Tibial nerve (tissue), 4 donors: ENCODE data around the gene SPON1. TPM values are rescaled to one million over a fixed set of nuclear protein-coding genes. Genes with fewer than 3 reads are reported as not detected.
"Not testable (repeated sequence)": the region's sequence is repeated elsewhere in the genome, so short reads cannot be mapped to it uniquely, and the experiment has no call there.

Source experiments
- DNase-seq, 2 donors: peaks; one replicate each; pipeline ENCODE4 v3.0.0-alpha.2; 2019; ENCODE audit warnings: low spot score in 2 of 2
- H3K27ac ChIP-seq, 4 donors: fragments of 200-600 bp; sonication (generic) in 3 of 4; one replicate each; pipeline ENCODE4 v1.5.1; 2017 to 2019; ENCODE audit warnings: mild to moderate bottlenecking in 1 of 4
- H3K27me3 ChIP-seq, 2 donors: fragments of 200-600 bp; sonication (generic) in 1 of 2; one replicate each; pipeline versions ENCODE4 v1.5.1 to v1.6.0; 2017 to 2019
- H3K36me3 ChIP-seq, 3 donors: fragments of 200-600 bp; sonication (generic); one replicate each; pipeline ENCODE4 v1.5.1; 2018 to 2019
- H3K4me1 ChIP-seq, 4 donors: fragments of 200-600 bp; sonication (generic) in 3 of 4; one replicate each; pipeline ENCODE4 v1.5.1; 2017 to 2019
- H3K4me3 ChIP-seq, 4 donors: fragments of 200-600 bp; sonication (generic) in 3 of 4; one replicate each; pipeline ENCODE4 v1.5.1; 2017 to 2019; ENCODE audit warnings: mild to moderate bottlenecking in 1 of 4, moderate library complexity in 1 of 4
- H3K9me3 ChIP-seq, 4 donors: fragments of 200-600 bp; sonication (generic) in 3 of 4; one replicate each; pipeline ENCODE4 v1.5.1; 2017 to 2019
- CTCF ChIP-seq, 5 experiments: fragments of 200-600 bp in 3 of 5; fragments of 450-650 bp in 2 of 5; sonication (generic) in 3 of 5; IDR thresholded peaks; one replicate each; pipeline ENCODE4 v1.5.1; 2016 to 2019; ENCODE audit warnings: antibody characterized with exemption in 5 of 5, mild to moderate bottlenecking in 3 of 5, moderate library complexity in 2 of 5
- EP300 ChIP-seq, 2 donors: sonication (generic); formaldehyde crosslinking; IDR thresholded peaks; one replicate each; pipeline ENCODE4 v1.6.1; 2017; ENCODE audit warnings: antibody characterized with exemption in 2 of 2, mild to moderate bottlenecking in 1 of 2
- POLR2A ChIP-seq, 2 donors: fragments of 450-650 bp; IDR thresholded peaks; one replicate each; pipeline ENCODE4 v1.6.1; 2017; ENCODE audit warnings: antibody characterized with exemption in 2 of 2, mild to moderate bottlenecking in 2 of 2, moderate library complexity in 2 of 2
- WGBS, 2 donors: methylation state at CpG; one replicate each; pipeline ENCODE4 v1.1.5; 2018; 5-methylcytosine and 5-hydroxymethylcytosine counted together
- total RNA-seq, 4 donors: library from RNA; depleted of rRNA; stranded (reverse); fragments of >200 nt; gene quantifications; one replicate each; pipeline ENCODE4 v1.1.0, GENCODE V29; 2016

Gene SPON1
- total RNA-seq, 4 donors from 2014 or later, result 13.5 to 33.9 (median 30.2) TPM

- TF ChIP-seq CTCF (IDR thresholded peaks at IDR 0.05) (no peak), POLR2A (IDR thresholded peaks at IDR 0.05) (no peak), EP300 (IDR thresholded peaks at IDR 0.05) (no peak)
- WGBS, 2 donors, result 70 to 71% methylated on average over 6 of the region's 6 CpGs
- no peak for DNase-seq
Measured at GRCh38 chr11:14022821-14023220, 60.3 kb downstream of the SPON1 start.

GRCh38 chr11:14026961-14027360 is 64.4 kb downstream of the SPON1 start:
- Histone ChIP-seq H3K27ac (no peak overlapping the region), H3K36me3 (no peaks in the 10 kb centered on the region), H3K27me3 (peaks cover 0 to 4% of the 10 kb centered on the region in 2 donors), H3K4me1 (peaks cover 0 to 16% (median 7%) of the 10 kb centered on the region in 4 donors), H3K9me3 (no peaks in the 10 kb centered on the region), H3K4me3 (no peak overlapping the region)
- WGBS, 2 donors, result 22 to 24% methylated on average over 6 of the region's 6 CpGs
- DNase-seq, result no peak
- TF ChIP-seq CTCF (IDR thresholded peaks at IDR 0.05) (no peak), EP300 (IDR thresholded peaks at IDR 0.05) (no peak), POLR2A (IDR thresholded peaks at IDR 0.05) (no peak)

More at GRCh38 chr11:14022821-14023220, 60.3 kb downstream of the SPON1 start:
- Histone ChIP-seq H3K27me3 (peaks cover 0 to 4% of the 10 kb centered on the region in 2 donors), H3K4me1 (no peaks in the 10 kb centered on the region), H3K4me3 (no peak overlapping the region), H3K27ac (no peak overlapping the region), H3K9me3 (no peaks in the 10 kb centered on the region), H3K36me3 (no peaks in the 10 kb centered on the region)

- Histone ChIP-seq H3K27me3 (peaks cover 0 to 4% of the 10 kb centered on the region in 2 donors), H3K9me3 (no peaks in the 10 kb centered on the region), H3K36me3 (no peaks in the 10 kb centered on the region), H3K4me1 (peaks cover 0 to 16% (median 7%) of the 10 kb centered on the region in 4 donors), H3K4me3 (no peak overlapping the region), H3K27ac (no peak overlapping the region)
- WGBS, 2 donors, result 89 to 100% methylated on average over 1 of the region's 1 CpG
- DNase-seq, result no peak
- TF ChIP-seq POLR2A (IDR thresholded peaks at IDR 0.05) (no peak), CTCF (IDR thresholded peaks at IDR 0.05) (no peak), EP300 (IDR thresholded peaks at IDR 0.05) (no peak)
Measured at GRCh38 chr11:14027525-14027924, 65.0 kb downstream of the SPON1 start.

- WGBS, 2 donors, result 46% methylated on average over 4 of the region's 4 CpGs
- no peak overlapping the region for H3K27ac ChIP-seq
- H3K9me3 ChIP-seq, result no peaks in the 10 kb centered on the region
- no peak overlapping the region for H3K4me3 ChIP-seq
- H3K36me3 ChIP-seq, result no peaks in the 10 kb centered on the region
- no peaks in the 10 kb centered on the region for H3K27me3 ChIP-seq
- no peak for DNase-seq
- H3K4me1 ChIP-seq, result peaks cover 0 to 16% (median 7%) of the 10 kb centered on the region in 4 donors
- TF ChIP-seq CTCF (IDR thresholded peaks at IDR 0.05) (no peak), EP300 (IDR thresholded peaks at IDR 0.05) (no peak), POLR2A (IDR thresholded peaks at IDR 0.05) (no peak)
Measured at GRCh38 chr11:14029440-14029839, 66.9 kb downstream of the SPON1 start.

- H3K27ac ChIP-seq, result no peak overlapping the region
- no peaks in the 10 kb centered on the region for H3K9me3 ChIP-seq
- 25 to 34% methylated on average over 13 of the region's 13 CpGs for WGBS, 2 donors
- H3K27me3 ChIP-seq, result no peaks in the 10 kb centered on the region
- DNase-seq, result peak in 1 of 2 donors; percentile 13
- TF ChIP-seq EP300 (IDR thresholded peaks at IDR 0.05) (no peak), CTCF (IDR thresholded peaks at IDR 0.05) (no peak), POLR2A (IDR thresholded peaks at IDR 0.05) (no peak)
- no peak overlapping the region for H3K4me3 ChIP-seq
- peaks cover 0 to 16% (median 7%) of the 10 kb centered on the region in 4 donors for H3K4me1 ChIP-seq
- H3K36me3 ChIP-seq, result no peaks in the 10 kb centered on the region
Measured at GRCh38 chr11:14029971-14030920, 67.7 kb downstream of the SPON1 start.

GRCh38 chr11:14035526-14035925 is 73.0 kb downstream of the SPON1 start:
- not testable (repeated sequence) for H3K36me3 ChIP-seq, H3K4me3 ChIP-seq, H3K9me3 ChIP-seq, DNase-seq, H3K4me1 ChIP-seq, H3K27me3 ChIP-seq, H3K27ac ChIP-seq
- WGBS, 2 donors, result 72 to 88% methylated on average over 2 of the region's 2 CpGs
